Astrocyte (in vitro differentiated cells and primary cell): ENCODE results near the gene CYTH4.

Source experiments
- EZH2 ChIP-seq: IDR thresholded peaks from 2 replicates; pipeline ENCODE4 v1.6.1; 2012; ENCODE audit warnings: mild to moderate bottlenecking, low read length, inconsistent platforms; ENCODE audit not compliant: insufficient read depth
- TF ChIP-seq, protein P1 (sequence below): IDR thresholded peaks from 2 replicates; pipeline ENCODE4 v1.5.1; 2011; ENCODE audit warnings: low read depth, mild to moderate bottlenecking, inconsistent platforms, low read length, moderate library complexity; ENCODE audit not compliant: insufficient read depth

DNA sequence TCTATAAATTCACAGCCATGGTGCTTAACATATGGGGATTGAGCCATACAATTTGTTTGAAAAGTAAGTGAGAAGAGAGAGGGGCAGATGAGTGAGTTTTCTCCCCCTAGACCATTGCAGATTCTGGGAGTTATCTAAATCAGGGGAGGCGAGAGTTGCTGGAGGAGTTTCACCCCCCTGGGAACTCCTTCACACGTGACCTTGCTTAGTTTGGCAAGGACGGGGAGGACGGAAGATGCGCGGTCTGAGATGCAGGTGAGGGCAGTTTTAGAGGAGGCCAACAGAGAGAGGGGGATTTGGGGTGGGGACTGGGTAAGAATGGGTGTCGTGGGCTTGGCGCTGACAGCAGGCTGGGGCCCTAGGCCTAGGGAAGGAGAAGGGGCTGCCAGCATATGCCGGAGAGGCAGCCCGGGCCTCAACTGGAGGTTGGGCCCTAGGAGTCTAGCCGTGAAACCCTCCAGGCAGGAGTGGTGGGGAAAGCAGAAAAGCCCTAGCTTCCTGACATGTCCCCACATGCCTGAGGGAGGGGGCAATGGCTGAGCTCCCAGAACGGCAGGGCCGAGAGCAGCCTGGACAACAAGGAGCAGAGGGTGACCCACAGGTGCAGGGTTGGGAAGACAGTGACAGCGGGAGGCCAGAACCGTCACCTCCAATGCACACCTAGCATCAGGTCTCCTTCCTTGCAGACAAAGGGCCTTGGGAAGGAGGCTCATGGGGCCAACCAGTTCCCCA, 81.1 kb downstream of the CYTH4 start:
- TF ChIP-seq, protein P1, sequence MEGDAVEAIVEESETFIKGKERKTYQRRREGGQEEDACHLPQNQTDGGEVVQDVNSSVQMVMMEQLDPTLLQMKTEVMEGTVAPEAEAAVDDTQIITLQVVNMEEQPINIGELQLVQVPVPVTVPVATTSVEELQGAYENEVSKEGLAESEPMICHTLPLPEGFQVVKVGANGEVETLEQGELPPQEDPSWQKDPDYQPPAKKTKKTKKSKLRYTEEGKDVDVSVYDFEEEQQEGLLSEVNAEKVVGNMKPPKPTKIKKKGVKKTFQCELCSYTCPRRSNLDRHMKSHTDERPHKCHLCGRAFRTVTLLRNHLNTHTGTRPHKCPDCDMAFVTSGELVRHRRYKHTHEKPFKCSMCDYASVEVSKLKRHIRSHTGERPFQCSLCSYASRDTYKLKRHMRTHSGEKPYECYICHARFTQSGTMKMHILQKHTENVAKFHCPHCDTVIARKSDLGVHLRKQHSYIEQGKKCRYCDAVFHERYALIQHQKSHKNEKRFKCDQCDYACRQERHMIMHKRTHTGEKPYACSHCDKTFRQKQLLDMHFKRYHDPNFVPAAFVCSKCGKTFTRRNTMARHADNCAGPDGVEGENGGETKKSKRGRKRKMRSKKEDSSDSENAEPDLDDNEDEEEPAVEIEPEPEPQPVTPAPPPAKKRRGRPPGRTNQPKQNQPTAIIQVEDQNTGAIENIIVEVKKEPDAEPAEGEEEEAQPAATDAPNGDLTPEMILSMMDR, result no peak
- TF ChIP-seq EZH2, result no peak
